HCT116 (cell line): Measurements from ENCODE around the gene SUSD2.

Source experiments
- ATF3 ChIP-seq: IDR thresholded peaks from 2 replicates; pipeline ENCODE4 v1.6.1; 2012
- CTCF ChIP-seq, 3 experiments: fragments of 200-600 bp in 1 of 3; sonication (generic) in 1 of 3; IDR thresholded peaks in 2 of 3; conservative IDR thresholded peaks in 1 of 3; 2 replicates each; pipeline ENCODE4 v1.5.1; 2012 to 2017; ENCODE audit warnings: low read depth in 2 of 3, low read length in 2 of 3, antibody characterized with exemption in 1 of 3, borderline replicate concordance in 1 of 3, control low read depth in 1 of 3, mild to moderate bottlenecking in 1 of 3, mixed read lengths in 1 of 3, mixed run types in 1 of 3, moderate library complexity in 1 of 3; ENCODE audit not compliant: insufficient read depth in 1 of 3
- EZH2phosphoT487 ChIP-seq: fragments of 200-600 bp; IDR thresholded peaks from 2 replicates; pipeline ENCODE4 v1.6.1; 2018; ENCODE audit warnings: antibody characterized with exemption, borderline replicate concordance
- FOSL1 ChIP-seq: IDR thresholded peaks from 2 replicates; pipeline ENCODE4 v1.6.1; 2012; ENCODE audit warnings: low read depth
- RAD21 ChIP-seq: IDR thresholded peaks from 2 replicates; pipeline ENCODE4 v1.6.1; 2012; ENCODE audit warnings: low read depth, mild to moderate bottlenecking

GRCh38 chr22:24191893-24192292 lies 10.6 kb downstream of the SUSD2 start:
- no peak for TF ChIP-seq CTCF (IDR thresholded peaks at IDR 0.05 in 2 of 3, conservative IDR thresholded peaks at IDR 0.05 in 1 of 3; ENCODE audit: borderline replicate concordance in 1 of 3, insufficient read depth in 1 of 3, low read depth in 2 of 3, low read length in 2 of 3)
- TF ChIP-seq EZH2phosphoT487, result no peak
- no peak for TF ChIP-seq RAD21
- no peak for TF ChIP-seq FOSL1
- no peak for TF ChIP-seq ATF3
